ENCODE results near the gene ESAM.

DNA sequence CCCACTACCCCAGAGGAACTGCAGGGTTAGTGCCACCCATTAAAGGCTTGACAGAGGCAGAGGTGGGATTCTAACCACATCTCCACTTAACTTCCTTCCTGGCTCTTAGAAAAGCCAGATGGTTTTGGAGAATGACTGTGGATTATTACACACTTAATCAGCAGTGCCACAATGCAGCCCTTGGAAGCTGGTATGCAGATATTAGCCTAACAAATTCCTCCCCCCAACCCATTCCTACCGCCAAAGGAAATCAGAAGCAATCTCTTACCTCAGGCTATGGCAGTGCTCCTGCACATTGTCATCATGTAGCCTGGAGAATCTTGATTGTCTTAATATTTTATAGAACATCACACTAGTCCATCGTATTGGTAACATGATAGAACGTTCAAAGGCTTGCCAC is 45.5 kb downstream of the ESAM start:
- TF ChIP-seq, protein P1, sequence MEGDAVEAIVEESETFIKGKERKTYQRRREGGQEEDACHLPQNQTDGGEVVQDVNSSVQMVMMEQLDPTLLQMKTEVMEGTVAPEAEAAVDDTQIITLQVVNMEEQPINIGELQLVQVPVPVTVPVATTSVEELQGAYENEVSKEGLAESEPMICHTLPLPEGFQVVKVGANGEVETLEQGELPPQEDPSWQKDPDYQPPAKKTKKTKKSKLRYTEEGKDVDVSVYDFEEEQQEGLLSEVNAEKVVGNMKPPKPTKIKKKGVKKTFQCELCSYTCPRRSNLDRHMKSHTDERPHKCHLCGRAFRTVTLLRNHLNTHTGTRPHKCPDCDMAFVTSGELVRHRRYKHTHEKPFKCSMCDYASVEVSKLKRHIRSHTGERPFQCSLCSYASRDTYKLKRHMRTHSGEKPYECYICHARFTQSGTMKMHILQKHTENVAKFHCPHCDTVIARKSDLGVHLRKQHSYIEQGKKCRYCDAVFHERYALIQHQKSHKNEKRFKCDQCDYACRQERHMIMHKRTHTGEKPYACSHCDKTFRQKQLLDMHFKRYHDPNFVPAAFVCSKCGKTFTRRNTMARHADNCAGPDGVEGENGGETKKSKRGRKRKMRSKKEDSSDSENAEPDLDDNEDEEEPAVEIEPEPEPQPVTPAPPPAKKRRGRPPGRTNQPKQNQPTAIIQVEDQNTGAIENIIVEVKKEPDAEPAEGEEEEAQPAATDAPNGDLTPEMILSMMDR (tag by site-specific recombination; IDR thresholded peaks at IDR 0.05), result no peak
- TF ChIP-seq REPIN1 (tag by site-specific recombination; IDR thresholded peaks at IDR 0.05; ENCODE audit: low read depth), result no peak
- TF ChIP-seq ZNF501 (tag by site-specific recombination; IDR thresholded peaks at IDR 0.05), result no peak
- no peak for TF ChIP-seq ZNF121 (tag by site-specific recombination; IDR thresholded peaks at IDR 0.05)
- TF ChIP-seq ZNF292 (tag by site-specific recombination; IDR thresholded peaks at IDR 0.05; ENCODE audit: borderline replicate concordance, low read depth), result no peak
- no peak for TF ChIP-seq PRDM1 (tag by site-specific recombination; IDR thresholded peaks at IDR 0.05)
